ENCODE measurements around the gene CHSY3.

DNA sequence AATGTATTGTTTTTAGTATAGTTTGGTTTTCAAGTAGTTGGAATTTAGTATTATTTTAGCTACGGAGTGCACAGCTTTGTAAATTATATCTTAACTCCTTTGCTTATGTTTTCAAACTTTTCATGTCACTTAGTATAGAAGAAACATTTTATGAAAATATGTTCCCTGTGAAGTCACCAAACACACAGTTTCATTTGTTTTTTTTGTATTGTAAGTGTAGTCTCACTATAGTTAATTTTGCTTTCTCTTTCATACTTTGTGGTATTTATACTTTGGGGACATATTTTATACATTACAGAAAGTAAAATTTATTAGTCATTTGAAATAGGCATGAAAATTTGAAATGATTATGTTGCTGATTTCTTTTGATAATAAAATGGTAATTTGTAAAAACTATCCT lies 5.0 kb downstream of the CHSY3 start:
- TF ChIP-seq, protein P1, sequence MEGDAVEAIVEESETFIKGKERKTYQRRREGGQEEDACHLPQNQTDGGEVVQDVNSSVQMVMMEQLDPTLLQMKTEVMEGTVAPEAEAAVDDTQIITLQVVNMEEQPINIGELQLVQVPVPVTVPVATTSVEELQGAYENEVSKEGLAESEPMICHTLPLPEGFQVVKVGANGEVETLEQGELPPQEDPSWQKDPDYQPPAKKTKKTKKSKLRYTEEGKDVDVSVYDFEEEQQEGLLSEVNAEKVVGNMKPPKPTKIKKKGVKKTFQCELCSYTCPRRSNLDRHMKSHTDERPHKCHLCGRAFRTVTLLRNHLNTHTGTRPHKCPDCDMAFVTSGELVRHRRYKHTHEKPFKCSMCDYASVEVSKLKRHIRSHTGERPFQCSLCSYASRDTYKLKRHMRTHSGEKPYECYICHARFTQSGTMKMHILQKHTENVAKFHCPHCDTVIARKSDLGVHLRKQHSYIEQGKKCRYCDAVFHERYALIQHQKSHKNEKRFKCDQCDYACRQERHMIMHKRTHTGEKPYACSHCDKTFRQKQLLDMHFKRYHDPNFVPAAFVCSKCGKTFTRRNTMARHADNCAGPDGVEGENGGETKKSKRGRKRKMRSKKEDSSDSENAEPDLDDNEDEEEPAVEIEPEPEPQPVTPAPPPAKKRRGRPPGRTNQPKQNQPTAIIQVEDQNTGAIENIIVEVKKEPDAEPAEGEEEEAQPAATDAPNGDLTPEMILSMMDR (IDR thresholded peaks at IDR 0.05): no peak
- no peak for TF ChIP-seq POLR2A (IDR thresholded peaks at IDR 0.05)
